Measurements from ENCODE around the gene FAM168A.

DNA sequence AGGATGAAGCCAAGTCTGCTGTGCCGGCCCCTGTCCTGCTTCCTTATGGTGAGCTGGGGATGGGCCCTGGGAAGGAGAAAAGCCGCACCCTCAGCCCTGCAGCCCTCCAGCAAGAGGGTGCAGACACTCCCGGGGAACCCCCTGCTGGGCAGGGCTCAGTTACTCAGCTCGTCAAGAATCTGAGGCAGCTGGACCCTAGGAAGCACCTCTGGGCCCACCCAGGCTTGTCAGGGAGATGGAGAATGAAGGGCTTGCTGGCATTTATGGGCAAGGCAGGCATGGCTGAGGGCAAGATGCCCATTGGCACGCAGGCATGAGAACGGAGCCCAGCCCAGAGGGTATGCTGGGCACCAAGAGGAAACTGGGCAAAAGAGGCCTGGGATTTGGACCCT lies 208.8 kb downstream of the FAM168A start:
- TF ChIP-seq, protein P1, sequence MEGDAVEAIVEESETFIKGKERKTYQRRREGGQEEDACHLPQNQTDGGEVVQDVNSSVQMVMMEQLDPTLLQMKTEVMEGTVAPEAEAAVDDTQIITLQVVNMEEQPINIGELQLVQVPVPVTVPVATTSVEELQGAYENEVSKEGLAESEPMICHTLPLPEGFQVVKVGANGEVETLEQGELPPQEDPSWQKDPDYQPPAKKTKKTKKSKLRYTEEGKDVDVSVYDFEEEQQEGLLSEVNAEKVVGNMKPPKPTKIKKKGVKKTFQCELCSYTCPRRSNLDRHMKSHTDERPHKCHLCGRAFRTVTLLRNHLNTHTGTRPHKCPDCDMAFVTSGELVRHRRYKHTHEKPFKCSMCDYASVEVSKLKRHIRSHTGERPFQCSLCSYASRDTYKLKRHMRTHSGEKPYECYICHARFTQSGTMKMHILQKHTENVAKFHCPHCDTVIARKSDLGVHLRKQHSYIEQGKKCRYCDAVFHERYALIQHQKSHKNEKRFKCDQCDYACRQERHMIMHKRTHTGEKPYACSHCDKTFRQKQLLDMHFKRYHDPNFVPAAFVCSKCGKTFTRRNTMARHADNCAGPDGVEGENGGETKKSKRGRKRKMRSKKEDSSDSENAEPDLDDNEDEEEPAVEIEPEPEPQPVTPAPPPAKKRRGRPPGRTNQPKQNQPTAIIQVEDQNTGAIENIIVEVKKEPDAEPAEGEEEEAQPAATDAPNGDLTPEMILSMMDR (IDR thresholded peaks at IDR 0.05; ENCODE audit: low read depth, low read length, poor library complexity, severe bottlenecking) = no peak
- TF ChIP-seq EZH2phosphoT487 (IDR thresholded peaks at IDR 0.05; ENCODE audit: borderline replicate concordance, low read length) = no peak

Data from DOHH2 (cell line).